Progenitor cell of endocrine pancreas (in vitro differentiated cells): Measurements from ENCODE around the gene FGFR2. TPM values are rescaled to one million over a fixed set of nuclear protein-coding genes. Genes with fewer than 3 reads are reported as not detected.

Experiments used
- DNase-seq: peaks from one replicate; pipeline ENCODE4 v3.0.0; 2021; ENCODE audit warnings: low spot score; ENCODE audit not compliant: unreplicated experiment
- H3K27ac Mint-ChIP-seq: 2 replicates; pipeline ENCODE4 v1.8.0; 2021; ENCODE audit warnings: mild to moderate bottlenecking, moderate library complexity, mixed read lengths
- H3K27me3 Mint-ChIP-seq: 2 replicates; pipeline ENCODE4 v1.8.0; 2021; ENCODE audit warnings: mixed read lengths
- H3K36me3 Mint-ChIP-seq: 2 replicates; pipeline ENCODE4 v1.8.0; 2022; ENCODE audit warnings: mixed read lengths; ENCODE audit not compliant: insufficient read depth
- H3K4me1 Mint-ChIP-seq: 2 replicates; pipeline ENCODE4 v1.8.0; 2021; ENCODE audit warnings: low read depth, mixed read lengths
- H3K4me3 Mint-ChIP-seq: 2 replicates; pipeline ENCODE4 v1.8.0; 2021; ENCODE audit warnings: low read depth, mild to moderate bottlenecking, moderate library complexity, mixed read lengths
- H3K9me3 Mint-ChIP-seq: 2 replicates; pipeline ENCODE4 v1.8.0; 2021; ENCODE audit warnings: low read depth, mixed read lengths
- CTCF ChIP-seq: fragments of 200-600 bp; sonication (generic); IDR thresholded peaks from one replicate; pipeline ENCODE4 v1.5.0; 2021; ENCODE audit warnings: antibody characterized with exemption, mild to moderate bottlenecking; ENCODE audit not compliant: unreplicated experiment
- total RNA-seq: library from RNA; stranded (reverse); gene quantifications from 2 replicates; pipeline ENCODE4 v1.2.1, GENCODE V29; 2021

FGFR2 gene
- total RNA-seq, 1 donor from 2014 or later = 146 TPM

DNA sequence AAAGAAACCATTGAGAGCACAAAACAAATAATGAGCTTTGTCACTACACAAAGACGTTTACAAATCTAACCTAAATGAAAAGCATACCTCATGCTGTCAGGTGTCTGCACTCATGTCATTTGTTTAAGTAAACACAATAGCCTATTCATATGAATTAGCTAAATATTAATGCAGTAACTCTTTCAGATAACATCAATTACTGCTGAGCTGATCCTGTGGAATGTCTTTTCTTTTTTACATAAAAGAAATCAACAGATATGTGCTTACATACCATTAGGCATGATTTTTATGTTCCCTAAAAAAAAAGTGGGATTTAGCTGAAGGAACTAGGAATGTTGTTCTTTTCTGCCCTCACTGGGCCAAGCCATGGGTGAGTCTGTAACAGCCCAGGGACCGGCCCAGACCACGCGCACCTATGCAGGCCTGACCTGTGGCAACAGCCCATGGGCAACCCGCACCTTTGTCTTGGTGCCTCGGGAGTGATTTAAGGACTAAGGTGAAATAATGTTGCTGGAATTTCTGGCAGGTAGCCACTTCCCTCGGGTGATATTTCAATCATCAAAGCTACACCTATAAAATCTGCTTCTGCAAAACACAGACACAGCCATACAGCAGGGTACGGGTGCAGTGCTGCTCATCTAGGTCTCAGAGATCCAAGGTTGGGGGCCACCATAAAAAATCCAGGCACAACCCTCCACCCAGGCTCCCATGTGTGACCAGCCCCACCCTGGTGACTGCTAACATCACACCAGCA lies 44.6 kb downstream of the FGFR2 start:
- TF ChIP-seq CTCF = no peak
- H3K27ac Mint-ChIP-seq = peak overlapping the region; percentile 87
- peaks cover 59% of the 10 kb centered on the region for H3K4me1 Mint-ChIP-seq
- H3K36me3 Mint-ChIP-seq = peaks cover 30% of the 10 kb centered on the region
- no peak for DNase-seq
- H3K4me3 Mint-ChIP-seq = peak overlapping the region; percentile 18
- H3K9me3 Mint-ChIP-seq = peaks cover 4% of the 10 kb centered on the region
- H3K27me3 Mint-ChIP-seq = no peaks in the 10 kb centered on the region

DNA sequence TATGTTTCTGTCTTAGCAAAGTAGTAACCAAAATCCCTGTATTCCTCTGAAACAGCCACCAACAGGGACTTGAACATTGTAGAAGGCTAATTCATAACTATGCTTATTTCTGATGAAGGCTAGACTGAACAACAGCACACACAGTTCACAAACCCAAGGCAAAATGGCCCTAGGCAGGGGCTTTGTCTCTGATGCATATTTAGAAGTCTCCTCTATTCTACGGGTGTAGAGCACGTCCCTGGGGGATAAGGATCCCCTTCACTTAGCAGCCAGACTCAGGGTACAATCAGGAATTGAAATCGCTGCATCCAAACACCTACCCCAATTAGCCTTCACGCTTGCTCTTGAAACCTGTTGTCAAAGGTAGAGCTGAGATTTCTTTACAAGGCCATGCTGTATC lies 45.5 kb downstream of the FGFR2 start:
- peaks cover 4% of the 10 kb centered on the region for H3K9me3 Mint-ChIP-seq
- peak overlapping the region; percentile 87 for H3K27ac Mint-ChIP-seq
- peaks cover 59% of the 10 kb centered on the region for H3K4me1 Mint-ChIP-seq
- H3K27me3 Mint-ChIP-seq = no peaks in the 10 kb centered on the region
- no peak overlapping the region for H3K4me3 Mint-ChIP-seq
- no peak for DNase-seq
- no peak for TF ChIP-seq CTCF
- peaks cover 32% of the 10 kb centered on the region for H3K36me3 Mint-ChIP-seq

DNA sequence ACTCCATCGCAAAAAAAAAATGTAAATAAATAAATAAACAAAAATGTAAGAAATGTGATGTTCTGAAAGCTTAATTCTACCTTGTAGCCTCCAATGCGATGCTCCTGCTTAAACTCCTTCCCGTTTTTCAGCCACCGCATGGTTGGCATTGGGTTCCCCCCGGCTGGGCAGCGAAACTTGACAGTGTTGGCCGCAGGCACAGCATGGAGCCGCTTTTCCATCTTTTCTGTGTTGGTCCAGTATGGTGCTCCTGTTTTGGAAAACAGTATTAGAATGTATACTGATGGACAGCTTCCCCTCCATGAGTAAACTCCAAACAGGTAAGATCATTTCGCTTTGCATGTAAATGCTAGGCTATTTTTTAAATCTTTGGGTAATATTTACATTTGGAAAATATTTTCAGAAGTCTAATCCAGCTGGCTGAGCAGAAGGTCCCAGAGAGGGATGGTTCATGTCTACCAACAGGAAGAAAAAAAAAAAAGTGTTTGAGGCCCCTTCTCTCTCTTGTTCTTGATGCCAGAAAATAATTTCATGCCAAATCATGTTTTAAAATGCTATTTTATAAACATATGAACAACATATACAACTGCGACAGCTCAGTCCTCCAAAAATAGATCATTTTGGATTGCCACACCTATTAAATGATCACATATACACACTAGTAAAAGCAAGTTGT lies 46.9 kb downstream of the FGFR2 start:
- Mint-ChIP-seq H3K27ac (no peak overlapping the region), H3K27me3 (no peaks in the 10 kb centered on the region), H3K4me1 (peaks cover 47% of the 10 kb centered on the region), H3K36me3 (peaks cover 35% of the 10 kb centered on the region), H3K9me3 (peaks cover 4% of the 10 kb centered on the region), H3K4me3 (no peak overlapping the region)
- no peak for DNase-seq
- no peak for TF ChIP-seq CTCF

DNA sequence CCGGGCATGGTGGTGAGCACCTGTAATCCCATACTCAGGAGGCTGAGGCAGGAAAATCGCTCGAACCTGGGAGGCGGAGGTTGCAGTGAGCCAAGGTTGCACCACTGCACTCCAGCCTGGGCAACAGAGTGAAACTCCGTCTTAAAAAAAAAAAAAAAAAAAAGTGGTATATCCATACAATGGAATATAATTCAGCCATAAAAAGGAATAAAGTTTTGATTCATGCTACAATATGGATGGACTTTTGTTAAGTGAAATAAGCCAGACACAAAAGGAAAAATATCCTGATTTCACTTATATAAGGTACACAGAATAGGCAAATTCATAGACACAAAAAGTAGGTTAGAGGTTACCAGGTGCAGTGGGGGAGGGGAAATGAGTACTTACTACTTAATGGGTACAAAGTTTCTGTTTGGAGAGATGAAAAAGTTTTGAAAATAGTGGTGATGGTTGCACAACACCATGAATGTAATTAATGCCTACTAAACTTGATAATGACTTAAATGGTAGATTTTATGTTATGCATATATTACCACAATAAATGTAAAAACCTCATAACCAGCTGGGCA lies 53.9 kb downstream of the FGFR2 start:
- peak overlapping the region; percentile 95 for H3K27ac Mint-ChIP-seq
- no peak overlapping the region for H3K4me3 Mint-ChIP-seq
- H3K36me3 Mint-ChIP-seq = peaks cover 36% of the 10 kb centered on the region
- H3K9me3 Mint-ChIP-seq = no peaks in the 10 kb centered on the region
- H3K27me3 Mint-ChIP-seq = no peaks in the 10 kb centered on the region
- DNase-seq = no peak
- H3K4me1 Mint-ChIP-seq = peaks cover 52% of the 10 kb centered on the region
- TF ChIP-seq CTCF = no peak

DNA sequence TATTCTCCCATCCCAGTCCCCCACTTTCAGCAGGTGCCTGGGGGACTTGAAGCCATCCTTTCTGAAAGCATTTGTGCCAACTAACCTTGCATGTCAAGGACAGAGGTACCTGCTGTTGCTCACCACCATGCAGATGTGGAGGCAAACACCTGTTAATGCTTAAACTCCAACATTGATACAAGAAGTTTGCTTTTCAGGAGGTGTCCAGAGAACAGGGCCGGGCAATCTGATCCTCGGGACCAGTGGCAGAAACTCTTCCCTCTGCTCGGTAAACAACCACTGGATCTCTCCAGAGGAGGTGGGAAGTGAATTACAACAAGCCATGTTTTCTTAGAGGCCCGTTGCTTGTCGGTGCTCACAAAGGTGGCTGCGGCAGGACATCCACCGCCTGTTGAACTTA lies 54.7 kb downstream of the FGFR2 start:
- peak overlapping the region; percentile 95 for H3K27ac Mint-ChIP-seq
- TF ChIP-seq CTCF = no peak
- H3K36me3 Mint-ChIP-seq = peaks cover 37% of the 10 kb centered on the region
- H3K4me3 Mint-ChIP-seq = no peak overlapping the region
- H3K27me3 Mint-ChIP-seq = no peaks in the 10 kb centered on the region
- H3K4me1 Mint-ChIP-seq = peaks cover 49% of the 10 kb centered on the region
- DNase-seq = no peak
- no peaks in the 10 kb centered on the region for H3K9me3 Mint-ChIP-seq
